Activated T-helper 17 cell treated with anti-CD3 and anti-CD28 coated beads, Interleukin-2, amount 50 U/mL, for 72 hours (primary cell): ENCODE measurements around the gene KSR1. TPM values are rescaled to one million over a fixed set of nuclear protein-coding genes. Genes with fewer than 3 reads are reported as not detected.
A peak's percentile ranks its signal among the peaks of the same experiment; 100 is the strongest.

Experiments
- ATAC-seq: fragments of 150-1000 bp; cut with Tn5 transposase; replicated peaks from 2 replicates; pipeline ENCODE4 v1.10.0; 2021; ENCODE audit warnings: mild to moderate bottlenecking, moderate library complexity
- H3K27ac Mint-ChIP-seq: one replicate; pipeline ENCODE4 v1.8.0; 2022; ENCODE audit warnings: mixed read lengths
- H3K27me3 Mint-ChIP-seq: one replicate; pipeline ENCODE4 v1.8.0; 2022; ENCODE audit warnings: mixed read lengths
- H3K36me3 Mint-ChIP-seq: one replicate; pipeline ENCODE4 v1.8.0; 2022; ENCODE audit warnings: low read depth, mild to moderate bottlenecking, mixed read lengths
- H3K4me1 Mint-ChIP-seq: one replicate; pipeline ENCODE4 v1.8.0; 2022; ENCODE audit warnings: mixed read lengths
- H3K4me3 Mint-ChIP-seq: one replicate; pipeline ENCODE4 v1.8.0; 2022; ENCODE audit warnings: mild to moderate bottlenecking, mixed read lengths
- H3K9me3 Mint-ChIP-seq: one replicate; pipeline ENCODE4 v1.8.0; 2022; ENCODE audit warnings: mixed read lengths
- total RNA-seq, 2 donors: library from RNA; stranded (reverse); gene quantifications; one replicate each; pipeline ENCODE4 v1.2.3, GENCODE V29; 2022

The KSR1 gene
- total RNA-seq, 2 donors from 2014 or later: 46.1 to 52.6 TPM

DNA sequence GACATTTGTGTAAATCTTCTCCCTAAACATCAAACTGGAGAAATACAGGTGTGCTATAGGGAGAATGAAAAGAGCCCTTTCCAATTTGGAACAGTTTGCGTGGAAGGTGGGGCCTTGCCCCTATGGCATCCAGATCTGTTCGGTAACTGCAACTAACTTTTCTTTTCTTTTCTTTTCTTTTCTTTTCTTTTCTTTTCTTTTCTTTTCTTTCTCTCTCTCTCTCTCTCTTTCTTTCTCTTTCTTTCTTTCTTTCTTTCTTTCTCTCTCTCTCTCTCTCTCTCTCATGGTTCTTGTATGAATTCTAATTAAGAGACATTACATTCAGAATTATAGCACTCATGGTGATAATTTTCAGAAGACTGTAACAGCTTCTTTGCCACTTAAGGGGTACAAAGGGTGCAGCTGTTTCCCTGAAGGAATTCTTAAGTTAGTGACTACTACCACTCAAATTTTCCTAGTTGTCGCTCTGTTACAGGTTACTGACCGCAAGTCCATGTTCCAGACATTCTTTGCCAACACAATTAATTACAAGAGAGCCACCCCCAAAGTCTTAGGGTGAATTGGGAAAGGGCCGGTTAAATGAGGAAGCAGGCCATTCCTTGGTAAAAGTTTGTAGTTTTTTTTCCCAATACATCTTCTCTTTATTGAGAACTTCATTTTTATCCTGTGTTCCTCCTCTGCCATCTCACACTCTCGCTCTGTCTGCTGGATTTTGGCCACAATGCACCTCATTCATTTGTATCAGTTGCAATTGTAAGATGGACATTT lies 69.8 kb downstream of the KSR1 start:
- Mint-ChIP-seq H3K9me3 (no peaks in the 10 kb centered on the region), H3K36me3 (no peaks in the 10 kb centered on the region), H3K4me3 (peak overlapping the region; percentile 42), H3K27ac (no peak overlapping the region), H3K4me1 (peaks cover 27% of the 10 kb centered on the region), H3K27me3 (no peaks in the 10 kb centered on the region)
- ATAC-seq: no peak

DNA sequence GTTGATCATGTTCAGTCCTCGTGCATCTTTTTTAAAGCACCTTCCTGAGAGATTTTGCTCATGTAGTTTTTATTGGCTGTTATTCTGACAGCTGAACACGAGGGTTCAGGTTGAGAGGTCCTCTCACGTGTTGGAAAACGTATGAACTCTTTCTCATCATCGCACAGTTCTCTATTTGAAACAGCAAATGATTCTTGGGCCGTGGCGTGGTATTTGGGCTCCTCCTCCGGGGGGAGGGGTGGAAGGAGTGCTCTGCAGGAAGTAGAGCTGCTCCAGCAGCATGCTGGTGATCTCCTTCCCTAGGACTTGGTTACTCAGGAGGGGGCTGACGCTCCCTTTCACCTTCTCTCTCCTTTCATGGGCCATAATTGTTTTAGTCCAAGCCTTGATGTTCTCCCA lies 70.4 kb downstream of the KSR1 start:
- Mint-ChIP-seq H3K36me3 (no peaks in the 10 kb centered on the region), H3K4me1 (peaks cover 27% of the 10 kb centered on the region), H3K4me3 (peak overlapping the region; percentile 42), H3K27ac (no peak overlapping the region), H3K9me3 (no peaks in the 10 kb centered on the region), H3K27me3 (no peaks in the 10 kb centered on the region)
- peak; percentile 85 for ATAC-seq

DNA sequence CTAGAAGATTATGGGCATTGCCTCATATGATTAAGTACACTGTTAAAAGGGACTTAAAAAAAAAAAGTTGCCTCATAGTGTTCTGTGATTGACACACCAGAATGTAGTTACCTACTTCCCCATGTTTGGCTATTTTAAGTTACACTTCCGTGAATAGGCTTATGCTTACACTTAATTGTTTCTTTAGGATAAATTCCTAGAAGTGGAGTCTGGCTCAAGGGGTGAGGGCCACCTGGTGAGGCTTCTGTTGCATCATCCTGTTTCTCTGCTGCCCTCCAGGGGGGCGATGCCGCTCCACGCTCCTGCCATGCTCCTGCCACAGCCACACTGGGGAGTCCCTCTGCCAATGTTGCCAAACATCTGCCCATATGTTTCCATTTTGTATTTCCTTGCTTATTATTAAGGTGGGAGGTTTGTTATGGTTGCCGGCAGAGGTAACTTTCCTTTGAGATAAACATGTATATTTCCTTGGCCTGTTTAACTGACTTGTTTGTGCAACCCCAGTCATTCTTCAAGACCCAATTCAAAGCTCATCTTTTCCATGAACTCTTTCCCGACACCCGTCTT lies 73.1 kb downstream of the KSR1 start:
- H3K27ac Mint-ChIP-seq: peak overlapping the region; percentile 59
- peaks cover 17% of the 10 kb centered on the region for H3K4me1 Mint-ChIP-seq
- no peak for ATAC-seq
- H3K27me3 Mint-ChIP-seq: no peaks in the 10 kb centered on the region
- no peak overlapping the region for H3K4me3 Mint-ChIP-seq
- no peaks in the 10 kb centered on the region for H3K36me3 Mint-ChIP-seq
- no peaks in the 10 kb centered on the region for H3K9me3 Mint-ChIP-seq

DNA sequence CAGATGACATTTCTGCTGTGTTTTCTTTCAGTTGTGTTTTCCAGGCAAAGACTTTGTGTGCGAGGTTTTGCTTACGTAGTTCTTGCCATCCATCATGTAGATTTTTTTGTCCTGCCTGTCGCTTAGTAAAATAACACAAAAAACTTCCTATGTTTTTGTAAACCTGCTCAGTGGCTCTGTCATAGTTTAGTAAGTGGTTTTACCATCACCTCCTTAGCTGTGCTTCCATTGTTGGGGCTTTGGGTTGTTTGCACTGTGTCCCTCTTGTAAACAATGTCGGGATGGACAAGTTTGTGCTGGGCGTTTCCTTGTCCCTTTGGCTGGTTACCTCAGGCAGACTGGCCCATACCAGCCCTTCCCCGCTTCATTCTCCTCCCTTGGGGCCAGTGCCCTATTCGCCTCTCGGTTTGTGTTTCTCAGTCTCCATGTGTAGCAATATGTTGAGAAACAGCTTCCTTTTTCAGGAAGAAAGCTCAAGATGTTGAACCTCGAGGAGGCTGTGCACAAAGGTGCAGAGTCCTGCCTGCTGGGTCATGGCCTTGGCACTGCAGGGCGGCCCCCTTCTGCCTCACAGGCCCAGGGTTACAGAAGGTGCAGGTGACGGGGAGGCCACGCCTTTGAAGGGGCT lies 74.6 kb downstream of the KSR1 start:
- no peaks in the 10 kb centered on the region for H3K9me3 Mint-ChIP-seq
- peaks cover 15% of the 10 kb centered on the region for H3K4me1 Mint-ChIP-seq
- H3K4me3 Mint-ChIP-seq: no peak overlapping the region
- H3K27ac Mint-ChIP-seq: no peak overlapping the region
- ATAC-seq: no peak
- no peaks in the 10 kb centered on the region for H3K36me3 Mint-ChIP-seq
- H3K27me3 Mint-ChIP-seq: no peaks in the 10 kb centered on the region

DNA sequence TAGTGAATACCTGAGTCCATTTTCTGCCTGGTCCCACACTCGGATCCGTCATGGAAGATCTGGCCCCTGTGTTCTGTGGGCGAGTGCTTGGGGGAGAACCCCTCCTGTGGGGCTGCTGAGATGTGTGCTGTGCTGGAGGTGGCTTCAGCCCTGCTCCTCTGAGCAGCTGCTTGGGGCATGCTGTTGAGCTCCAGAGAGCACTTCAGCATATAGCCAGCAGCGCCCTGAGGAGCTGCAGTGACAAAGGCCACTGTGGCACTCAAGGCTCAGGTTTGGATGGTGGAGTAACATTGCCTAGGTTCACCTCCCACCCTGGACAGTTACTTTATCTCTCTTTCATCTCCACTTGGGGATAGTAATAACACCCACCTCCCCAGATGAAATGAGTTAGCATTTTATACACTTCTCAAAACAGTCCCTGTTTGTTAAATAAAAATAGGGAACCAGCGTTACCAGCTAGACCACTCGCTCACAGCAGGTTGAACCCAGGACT lies 75.3 kb downstream of the KSR1 start:
- Mint-ChIP-seq H3K36me3 (no peaks in the 10 kb centered on the region), H3K4me1 (peaks cover 11% of the 10 kb centered on the region), H3K27me3 (no peaks in the 10 kb centered on the region), H3K27ac (no peak overlapping the region), H3K9me3 (no peaks in the 10 kb centered on the region), H3K4me3 (no peak overlapping the region)
- no peak for ATAC-seq

DNA sequence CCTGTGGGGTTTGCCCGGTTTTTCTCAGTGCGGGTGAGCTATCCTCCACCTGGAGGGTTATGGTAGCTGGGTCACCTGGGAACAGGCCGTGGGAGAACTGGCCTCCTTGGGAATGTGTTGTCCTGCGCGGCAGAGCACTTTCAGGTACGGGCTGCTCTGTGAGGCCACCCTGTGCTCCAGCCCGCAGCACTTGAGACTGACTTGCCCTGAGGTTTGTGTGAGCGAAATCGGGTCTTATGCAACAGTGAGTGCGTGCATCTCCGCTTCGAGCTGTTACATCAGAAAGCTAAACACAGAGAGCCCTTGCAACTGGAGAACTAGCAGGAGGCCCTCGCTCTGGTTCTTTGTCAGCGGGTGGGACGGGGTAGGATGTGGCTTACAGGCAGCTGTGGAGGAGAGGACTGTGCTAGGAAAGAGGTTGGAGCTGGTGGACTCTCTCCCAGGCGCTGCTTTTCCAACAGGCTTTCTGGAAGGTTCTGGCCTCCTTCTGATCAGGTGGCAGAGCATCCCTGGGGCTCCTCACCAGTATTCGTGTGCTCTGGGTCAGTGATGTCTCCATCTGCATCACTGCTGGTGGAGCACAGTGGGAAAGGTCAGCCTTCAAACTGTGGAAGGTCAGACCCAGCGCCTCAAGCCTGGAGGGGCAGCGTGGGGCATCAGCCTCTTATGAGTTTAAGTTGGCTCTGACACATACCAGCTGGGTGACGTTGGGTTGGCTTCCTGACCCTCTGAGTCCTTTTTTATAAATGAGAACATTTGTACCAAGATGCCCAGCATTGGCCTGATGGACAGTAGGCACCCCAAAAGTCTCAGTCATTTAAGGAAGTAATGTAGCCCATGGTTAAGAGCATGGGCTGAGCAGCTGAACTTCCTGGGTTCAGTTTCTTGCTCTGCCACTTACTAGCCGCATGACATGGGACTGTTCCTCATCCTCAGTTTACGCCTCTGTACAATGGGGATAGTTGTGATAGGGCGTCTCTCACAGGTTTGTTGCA lies 76.3 kb downstream of the KSR1 start:
- Mint-ChIP-seq H3K36me3 (no peaks in the 10 kb centered on the region), H3K27me3 (no peaks in the 10 kb centered on the region), H3K27ac (no peak overlapping the region), H3K9me3 (no peaks in the 10 kb centered on the region), H3K4me1 (peaks cover 12% of the 10 kb centered on the region), H3K4me3 (no peak overlapping the region)
- ATAC-seq: no peak

DNA sequence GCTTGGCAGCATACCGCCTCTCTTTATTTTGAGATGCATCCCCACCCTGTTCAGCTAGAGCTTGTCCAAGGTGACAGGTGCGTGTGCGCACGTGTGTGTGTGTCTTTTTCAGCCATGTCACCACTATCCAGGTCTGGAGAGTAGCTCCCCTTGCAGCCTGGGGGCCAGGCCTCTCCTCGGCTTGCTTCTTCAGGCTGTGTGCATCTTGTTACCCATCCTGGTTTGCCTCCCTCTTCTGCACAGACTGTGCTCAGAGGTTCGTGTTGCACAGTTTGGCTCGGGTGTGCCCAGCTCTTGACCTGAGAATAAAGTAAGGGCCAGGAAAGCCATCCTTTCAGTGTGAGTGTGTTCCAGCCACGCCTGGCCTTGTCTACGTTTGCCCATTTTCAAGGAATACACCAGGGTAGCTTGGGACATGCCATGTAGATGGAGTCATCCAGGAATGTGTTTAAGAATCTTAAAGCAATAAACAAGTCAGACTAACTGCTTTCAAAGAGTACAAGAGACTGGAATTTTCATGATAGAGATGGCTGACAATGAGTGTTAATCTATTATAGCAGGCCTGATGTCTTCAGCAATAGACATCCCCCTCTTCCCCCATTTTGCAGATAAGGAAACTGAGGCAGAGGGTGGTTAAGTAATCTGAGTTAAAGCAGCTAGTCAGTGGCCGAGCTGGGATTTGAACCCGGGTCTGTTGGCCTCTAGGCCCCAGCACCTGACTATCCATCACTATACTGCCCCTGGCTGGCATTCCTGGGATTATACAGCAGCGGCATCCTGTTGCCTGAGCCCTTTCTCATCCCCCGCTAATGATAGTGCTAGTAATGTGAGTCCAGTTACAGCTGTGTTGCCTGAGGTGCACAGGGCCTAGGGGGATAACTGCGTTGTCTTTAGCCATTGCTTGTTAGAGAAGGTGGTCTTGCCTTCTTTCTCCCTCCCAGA lies 77.9 kb downstream of the KSR1 start:
- no peaks in the 10 kb centered on the region for H3K27me3 Mint-ChIP-seq
- no peaks in the 10 kb centered on the region for H3K9me3 Mint-ChIP-seq
- no peak for ATAC-seq
- H3K4me1 Mint-ChIP-seq: peaks cover 16% of the 10 kb centered on the region
- H3K27ac Mint-ChIP-seq: no peak overlapping the region
- H3K36me3 Mint-ChIP-seq: no peaks in the 10 kb centered on the region
- no peak overlapping the region for H3K4me3 Mint-ChIP-seq

DNA sequence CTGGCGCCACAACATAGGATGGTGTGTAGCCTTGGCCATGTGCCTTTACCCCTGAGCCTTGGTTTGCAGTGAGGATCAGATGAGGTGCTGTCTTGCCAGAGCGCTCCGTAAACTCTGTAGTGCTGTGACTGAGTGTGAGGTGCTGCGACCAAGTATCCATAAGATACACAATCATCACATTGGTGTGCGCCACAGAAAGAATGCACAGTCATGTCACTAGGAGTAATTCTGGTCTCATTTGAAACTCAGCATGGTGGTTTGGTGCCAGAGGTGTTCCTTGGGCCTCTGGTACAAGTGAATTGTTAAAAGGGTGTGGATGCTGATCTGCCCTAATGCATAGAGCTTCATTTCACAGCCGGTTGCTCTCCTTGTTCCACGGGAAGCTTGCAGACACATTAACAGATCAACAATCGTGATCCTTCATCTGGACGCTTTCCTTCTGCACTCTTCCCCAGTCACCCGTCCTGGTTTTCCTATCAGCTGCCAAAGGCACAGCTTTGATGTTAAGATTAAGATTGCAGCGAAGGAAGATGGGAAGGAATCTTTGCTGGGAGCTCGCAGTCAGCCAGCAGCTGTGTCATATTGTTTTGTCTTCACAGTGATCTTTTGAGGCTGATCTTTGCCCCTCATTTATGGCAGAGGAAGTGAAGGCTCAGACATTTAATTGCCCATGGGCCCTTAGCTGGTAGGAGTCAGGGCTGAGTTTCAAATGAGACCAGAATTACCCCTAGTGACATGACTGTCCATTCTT lies 79.1 kb downstream of the KSR1 start:
- Mint-ChIP-seq H3K4me3 (no peak overlapping the region), H3K36me3 (no peaks in the 10 kb centered on the region), H3K9me3 (no peaks in the 10 kb centered on the region), H3K27ac (no peak overlapping the region), H3K4me1 (peaks cover 20% of the 10 kb centered on the region), H3K27me3 (no peaks in the 10 kb centered on the region)
- no peak for ATAC-seq

DNA sequence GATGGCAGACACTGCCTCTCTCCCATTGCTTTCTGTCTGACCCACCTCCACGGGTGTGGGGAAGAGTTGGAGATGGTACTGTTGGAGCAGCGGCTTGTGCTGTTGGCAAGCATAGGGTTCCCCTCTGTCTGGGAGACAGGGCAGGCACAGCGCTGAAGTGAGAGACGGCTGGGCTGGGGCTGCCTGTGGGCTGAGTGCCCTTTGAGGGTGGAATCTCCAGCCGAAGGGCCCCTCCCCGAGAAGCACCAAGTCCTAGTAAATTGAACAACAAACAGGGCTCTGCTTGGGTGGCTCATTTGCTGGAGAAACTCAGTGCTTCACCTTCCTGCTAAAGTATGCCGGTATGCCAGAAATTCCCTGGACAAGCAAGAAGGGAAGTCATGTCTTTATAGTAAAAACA lies 79.7 kb downstream of the KSR1 start:
- Mint-ChIP-seq H3K36me3 (no peaks in the 10 kb centered on the region), H3K4me3 (no peak overlapping the region), H3K4me1 (peaks cover 25% of the 10 kb centered on the region), H3K9me3 (no peaks in the 10 kb centered on the region), H3K27me3 (no peaks in the 10 kb centered on the region), H3K27ac (no peak overlapping the region)
- no peak for ATAC-seq

DNA sequence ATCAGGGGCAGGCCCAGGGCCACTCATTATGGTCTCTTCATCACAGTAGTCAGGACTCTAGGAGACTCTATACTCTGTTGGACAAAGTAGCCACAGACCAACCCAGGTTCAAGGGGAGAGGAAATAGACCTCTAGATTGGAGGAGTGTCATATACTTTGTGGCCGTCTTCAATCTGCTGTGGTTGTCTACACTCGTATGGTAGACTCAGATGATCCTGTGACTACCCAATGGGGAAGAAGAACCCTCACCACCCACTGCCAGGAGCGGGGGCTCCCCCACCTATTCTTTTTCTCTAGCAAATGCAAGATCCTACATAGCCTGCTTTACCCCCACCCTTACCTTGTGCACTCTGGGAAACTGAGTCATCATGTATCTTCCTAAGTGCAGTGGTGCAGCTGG lies 80.5 kb downstream of the KSR1 start:
- no peaks in the 10 kb centered on the region for H3K9me3 Mint-ChIP-seq
- ATAC-seq: peak; percentile 33
- H3K36me3 Mint-ChIP-seq: no peaks in the 10 kb centered on the region
- H3K4me1 Mint-ChIP-seq: peaks cover 33% of the 10 kb centered on the region
- no peak overlapping the region for H3K4me3 Mint-ChIP-seq
- no peak overlapping the region for H3K27ac Mint-ChIP-seq
- H3K27me3 Mint-ChIP-seq: no peaks in the 10 kb centered on the region

DNA sequence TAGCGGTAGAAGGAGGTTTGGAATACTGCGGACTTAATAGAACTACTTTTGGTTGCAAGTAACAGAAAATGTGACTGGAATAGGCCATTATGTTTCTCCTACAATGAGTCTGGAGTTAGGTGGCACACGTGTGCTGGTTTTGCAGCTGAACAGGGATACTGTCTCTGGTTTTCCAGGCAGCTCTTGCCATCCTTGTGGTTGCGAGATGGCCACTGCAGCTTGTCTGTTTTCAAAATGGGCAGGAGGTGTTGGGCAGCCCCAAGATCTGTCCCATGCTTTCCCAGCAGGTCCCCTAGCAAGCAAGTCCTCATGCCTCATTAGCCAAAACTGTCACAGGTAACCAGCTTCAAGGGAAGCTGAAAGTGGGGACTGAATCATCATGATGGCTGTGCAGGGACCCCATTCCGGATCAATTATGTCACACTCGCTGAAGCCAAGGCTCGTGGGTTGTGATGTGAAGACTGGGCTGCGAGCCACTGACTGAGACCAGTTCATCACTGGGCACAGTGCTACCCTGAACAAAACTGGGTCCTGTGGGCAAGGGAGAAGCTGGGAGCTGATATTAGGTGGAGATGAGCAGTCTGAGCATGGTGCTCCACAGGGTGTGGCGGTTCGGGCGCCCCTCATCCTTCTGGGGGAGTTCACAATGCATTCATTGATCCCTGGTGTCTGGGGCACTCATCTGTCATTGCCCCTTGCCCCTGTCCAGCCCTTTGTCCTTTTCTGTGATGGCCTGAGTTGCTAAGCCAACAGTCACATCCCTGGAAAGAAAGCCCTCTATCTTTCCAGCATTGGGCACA lies 82.1 kb downstream of the KSR1 start:
- Mint-ChIP-seq H3K4me1 (peaks cover 35% of the 10 kb centered on the region), H3K9me3 (no peaks in the 10 kb centered on the region)

DNA sequence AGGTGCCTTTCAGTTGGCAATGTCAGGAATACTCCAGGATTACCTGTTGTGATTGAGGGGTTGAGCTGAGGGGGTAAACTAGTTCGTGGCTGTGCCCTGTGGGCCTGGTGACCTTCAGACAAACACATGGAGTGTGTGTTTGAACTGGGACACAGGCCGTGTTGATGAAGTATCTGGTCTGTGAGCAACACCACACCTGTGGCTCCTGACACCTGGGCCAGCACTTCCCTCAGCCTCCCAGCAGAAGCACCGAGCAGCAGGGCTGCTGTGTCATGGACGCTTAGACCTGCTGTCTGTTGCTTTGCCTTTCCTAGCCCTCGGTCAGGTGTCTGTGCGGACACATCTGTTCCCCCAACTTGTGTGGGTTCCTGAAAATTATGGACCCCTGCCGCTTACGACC lies 82.9 kb downstream of the KSR1 start:
- Mint-ChIP-seq H3K27me3 (no peaks in the 10 kb centered on the region), H3K9me3 (no peaks in the 10 kb centered on the region), H3K27ac (no peak overlapping the region), H3K4me3 (no peak overlapping the region), H3K4me1 (peaks cover 41% of the 10 kb centered on the region), H3K36me3 (peaks cover 4% of the 10 kb centered on the region)
- no peak for ATAC-seq

More for the DNA sequence above, 82.1 kb downstream of the KSR1 start:
- no peaks in the 10 kb centered on the region for H3K36me3 Mint-ChIP-seq
- H3K4me3 Mint-ChIP-seq: no peak overlapping the region
- no peak for ATAC-seq
- no peak overlapping the region for H3K27ac Mint-ChIP-seq
- no peaks in the 10 kb centered on the region for H3K27me3 Mint-ChIP-seq
